ENCODE data around the gene UNK.

Gene UNK

GRCh38 chr17:75784473-75785015 lies at the start of gene UNK:
TSS of gene UNK (plus strand) at chr17:75784806. CDS start at chr17:75784881, 75 bp downstream.
- peak; percentile 90 for DNase-seq (ENCODE audit: low read depth)

GRCh38 chr17:75736173-75736835 lies 48.3 kb upstream of the UNK start:
- no peak for DNase-seq (ENCODE audit: low read depth)

GRCh38 chr17:75737133-75737962 lies 47.3 kb upstream of the UNK start:
- DNase-seq (ENCODE audit: low read depth), result no peak

GRCh38 chr17:75738218-75738802 lies 46.3 kb upstream of the UNK start:
- DNase-seq (ENCODE audit: low read depth), result no peak

GRCh38 chr17:75739174-75739573 lies 45.4 kb upstream of the UNK start:
- no peak for DNase-seq (ENCODE audit: low read depth)

GRCh38 chr17:75739801-75740200 lies 44.8 kb upstream of the UNK start:
- DNase-seq (ENCODE audit: low read depth), result no peak

- DNase-seq (ENCODE audit: low read depth), result no peak
Measured at GRCh38 chr17:75740215-75740614, 44.4 kb upstream of the UNK start.

- no peak for DNase-seq (ENCODE audit: low read depth)
Measured at GRCh38 chr17:75740631-75741077, 44.0 kb upstream of the UNK start.

- DNase-seq (ENCODE audit: low read depth), result no peak
Measured at GRCh38 chr17:75742337-75742736, 42.3 kb upstream of the UNK start.

GRCh38 chr17:75743625-75744206 lies 40.9 kb upstream of the UNK start:
- no peak for DNase-seq (ENCODE audit: low read depth)

GRCh38 chr17:75748706-75749105 lies 35.9 kb upstream of the UNK start:
- no peak for DNase-seq (ENCODE audit: low read depth)

- peak; percentile 85 for DNase-seq (ENCODE audit: low read depth)
Measured at GRCh38 chr17:75749545-75750389, 34.8 kb upstream of the UNK start.

GRCh38 chr17:75750661-75751423 lies 33.8 kb upstream of the UNK start:
- DNase-seq (ENCODE audit: low read depth), result no peak

GRCh38 chr17:75751676-75752404 lies 32.8 kb upstream of the UNK start:
- DNase-seq (ENCODE audit: low read depth), result no peak

- DNase-seq (ENCODE audit: low read depth), result no peak
Measured at GRCh38 chr17:75752405-75752709, 32.2 kb upstream of the UNK start.

- no peak for DNase-seq (ENCODE audit: low read depth)
Measured at GRCh38 chr17:75752802-75753513, 31.6 kb upstream of the UNK start.

GRCh38 chr17:75753514-75754377 lies 30.9 kb upstream of the UNK start:
- peak; percentile 64 for DNase-seq (ENCODE audit: low read depth)

GRCh38 chr17:75754378-75755204 lies 30.0 kb upstream of the UNK start:
- no peak for DNase-seq (ENCODE audit: low read depth)

All from stimulated activated CD8-positive, alpha-beta memory T cell treated with anti-CD3 and anti-CD28 coated beads, Interleukin-4, amount 100 ng/mL, for 24 hours (primary cell).